ENCODE measurements around the gene SSBP3.

Gene SSBP3

DNA sequence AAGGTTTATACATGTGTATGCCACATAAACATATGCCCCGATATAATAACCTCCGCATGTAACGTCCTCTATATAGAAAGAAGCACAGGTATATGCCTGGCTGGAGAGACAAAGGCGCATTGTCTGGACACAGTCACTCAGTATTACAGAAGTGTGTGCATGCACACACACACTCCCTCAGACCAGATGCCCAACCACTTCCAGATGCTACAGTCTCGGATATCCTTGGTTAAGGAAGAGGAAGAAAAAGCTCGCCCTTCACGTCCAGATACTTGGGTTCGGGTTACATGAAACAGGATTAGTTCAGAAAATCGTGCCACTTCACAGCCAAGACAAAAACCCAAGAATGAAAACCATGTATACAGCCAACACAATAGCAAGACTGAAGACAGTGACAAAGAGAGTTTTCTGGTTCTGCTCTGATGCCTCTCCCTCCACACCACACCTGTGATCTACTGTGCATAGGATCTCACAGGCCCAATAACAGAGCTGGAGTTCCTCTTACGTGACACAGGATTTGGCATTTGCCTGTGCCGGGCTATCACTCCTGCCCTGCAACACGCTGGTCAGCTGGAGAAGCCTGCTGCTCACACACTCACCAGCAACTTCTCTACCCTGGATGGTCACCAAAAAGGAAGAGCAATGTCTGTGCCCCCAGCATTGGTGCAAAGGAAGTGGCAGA lies 75.0 kb downstream of the SSBP3 start:
- FAIRE-seq (no peak), DNase-seq (ENCODE audit: insufficient read length, low spot score) (no peak)
- no peak for TF ChIP-seq CTCF (IDR thresholded peaks at IDR 0.05; ENCODE audit: insufficient read depth, missing control alignments)

DNA sequence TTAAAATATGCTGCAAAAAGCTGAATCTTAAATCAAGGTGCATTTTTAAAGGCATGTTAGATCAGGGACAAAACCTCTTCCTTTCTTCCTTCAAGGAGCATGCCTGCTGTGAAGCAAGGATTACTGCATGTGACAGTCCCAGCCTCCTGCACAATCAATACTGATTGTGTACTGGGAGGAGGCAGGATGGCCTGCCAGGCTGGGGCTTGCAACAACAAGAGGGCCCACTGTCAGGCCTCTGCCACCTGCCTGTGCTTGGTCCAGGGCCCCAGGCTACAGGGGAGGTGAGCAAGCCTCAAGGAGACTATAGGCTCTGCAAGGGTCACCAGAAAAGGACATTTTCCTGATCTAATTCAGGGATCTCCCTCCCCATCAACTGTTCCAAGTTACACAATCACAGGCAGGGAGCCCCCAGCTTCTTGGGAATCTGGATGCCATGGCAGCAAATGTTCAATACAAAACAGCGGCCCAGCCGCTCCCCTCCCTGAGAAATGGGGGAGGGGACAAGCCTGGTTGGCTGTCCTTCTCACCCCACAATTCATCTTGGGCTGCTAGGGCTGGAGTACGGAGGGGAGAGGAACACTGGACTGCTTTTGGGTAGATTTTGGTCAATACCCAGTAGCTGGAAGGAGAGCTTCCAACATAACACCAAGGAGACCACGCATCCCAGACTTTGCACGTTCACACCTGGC lies 76.7 kb downstream of the SSBP3 start:
- TF ChIP-seq CTCF (IDR thresholded peaks at IDR 0.05; ENCODE audit: insufficient read depth, missing control alignments) = no peak
- DNase-seq (ENCODE audit: insufficient read length, low spot score) = no peak
- FAIRE-seq = peak; percentile 81

DNA sequence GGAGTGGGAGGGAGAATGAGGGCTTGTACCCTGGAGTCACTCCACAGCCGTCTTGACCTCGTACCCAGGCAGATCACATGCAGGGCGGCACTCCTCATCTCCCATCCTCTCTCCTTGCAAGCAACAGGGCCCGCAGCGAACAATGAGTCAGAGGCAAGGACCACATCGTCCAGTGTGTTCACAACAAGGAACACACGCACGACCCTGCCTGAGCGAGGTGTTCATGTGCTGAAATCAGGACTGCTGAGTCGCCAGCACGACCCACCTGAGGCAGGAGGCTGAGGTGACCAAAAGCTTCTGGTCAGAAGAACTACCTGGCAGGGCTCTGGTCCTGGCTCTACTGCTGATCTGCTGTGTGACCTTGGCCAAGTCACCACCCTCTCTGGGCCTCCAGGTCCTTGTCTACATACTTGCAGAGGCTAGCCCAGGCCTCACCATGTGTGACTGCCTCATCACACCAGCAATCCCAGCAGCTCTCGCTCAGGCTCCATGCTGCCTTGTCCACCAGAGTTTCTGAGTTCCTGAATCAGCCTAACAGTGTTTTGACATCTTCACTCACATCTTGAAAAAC lies 78.0 kb downstream of the SSBP3 start:
- DNase-seq (ENCODE audit: insufficient read length, low spot score) = no peak
- no peak for TF ChIP-seq CTCF (IDR thresholded peaks at IDR 0.05; ENCODE audit: insufficient read depth, missing control alignments)
- FAIRE-seq = no peak

- no peak for TF ChIP-seq CTCF (IDR thresholded peaks at IDR 0.05; ENCODE audit: insufficient read depth, missing control alignments)
- no peak for DNase-seq (ENCODE audit: insufficient read length, low spot score)
- FAIRE-seq = peak; percentile 63
These were observed 78.7 kb downstream of the SSBP3 start for GRCh38 chr1:54327386-54328065.

DNA sequence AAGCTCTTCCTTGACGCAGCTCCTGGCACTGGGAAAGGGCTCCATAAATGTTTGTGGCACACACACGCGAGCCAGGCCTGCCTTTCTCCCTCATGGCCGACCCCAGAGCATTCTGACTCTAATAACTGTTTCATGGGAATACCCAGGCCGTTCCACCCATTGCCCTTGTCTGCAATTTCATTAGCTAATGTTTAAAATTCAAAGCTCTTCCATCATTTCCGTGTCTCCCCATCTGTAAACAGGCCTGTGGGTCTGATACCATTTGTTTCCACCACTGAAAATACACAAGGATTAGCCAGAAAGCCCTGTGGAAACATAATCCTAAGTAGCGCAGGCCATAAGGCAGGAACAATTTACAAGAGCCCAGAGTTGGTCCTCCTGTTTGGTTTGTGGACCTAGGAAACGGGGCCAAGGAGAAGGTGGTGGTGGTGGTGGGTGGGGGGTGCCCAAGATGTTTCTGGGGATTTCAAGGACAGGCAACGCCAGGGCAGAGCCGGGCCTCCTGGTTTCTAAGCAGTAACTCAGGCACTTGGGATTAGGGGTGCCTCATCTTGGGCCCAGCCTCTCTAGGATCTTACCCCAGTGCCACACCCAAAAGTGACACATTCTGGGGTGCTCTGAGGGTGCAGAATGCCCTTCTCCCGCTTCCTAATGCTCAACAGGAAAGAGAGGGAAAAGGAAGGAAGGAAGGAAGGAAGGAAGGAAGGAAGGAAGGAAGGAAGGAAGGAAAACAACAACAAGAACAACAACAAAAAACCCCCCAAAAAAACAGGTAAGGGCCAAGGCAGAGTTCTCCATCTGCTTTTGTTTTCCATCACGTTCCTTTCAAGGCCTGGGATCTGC lies 79.4 kb downstream of the SSBP3 start:
- DNase-seq (ENCODE audit: insufficient read length, low spot score) (no peak), FAIRE-seq (peak; percentile 71)
- no peak for TF ChIP-seq CTCF (IDR thresholded peaks at IDR 0.05; ENCODE audit: insufficient read depth, missing control alignments)

DNA sequence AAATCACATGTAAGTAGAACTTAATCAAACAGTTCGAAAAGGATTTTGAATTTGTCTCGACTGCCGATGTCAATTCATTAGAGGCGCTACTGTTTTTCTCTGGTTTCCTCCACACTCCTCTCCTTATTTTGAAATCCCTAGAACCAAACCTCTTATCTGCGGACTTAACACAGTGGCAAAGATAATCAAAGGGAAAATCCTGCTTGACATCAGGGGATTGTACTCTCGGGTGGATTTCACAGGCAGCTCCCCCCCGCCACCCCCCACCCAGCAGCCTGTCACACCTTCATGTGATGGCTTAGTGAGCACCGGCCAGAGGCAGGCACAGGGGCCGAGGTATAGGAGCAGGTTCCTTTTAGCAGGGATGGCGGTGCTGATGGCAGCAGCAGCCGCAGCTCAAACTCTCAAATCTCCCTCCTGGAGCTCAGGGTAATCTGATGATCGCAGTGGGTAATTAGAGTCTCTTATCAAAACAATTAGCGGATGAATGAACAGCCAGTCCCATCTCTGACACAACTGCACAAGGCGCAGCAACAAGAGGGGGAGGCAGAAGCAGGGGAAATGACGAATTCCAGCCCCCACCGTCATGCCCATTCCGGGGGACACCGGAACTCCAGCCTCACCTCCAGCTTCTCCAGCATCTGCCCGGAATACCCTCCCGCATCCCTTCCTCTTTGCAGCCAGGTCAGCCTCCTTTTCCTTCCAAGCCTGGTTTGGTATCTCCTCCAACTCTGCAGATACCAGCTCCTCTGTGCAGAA lies 80.3 kb downstream of the SSBP3 start:
- TF ChIP-seq CTCF (IDR thresholded peaks at IDR 0.05; ENCODE audit: insufficient read depth, missing control alignments) = no peak
- peak; percentile 77 for FAIRE-seq

More for the DNA sequence above, 80.3 kb downstream of the SSBP3 start:
- no peak for DNase-seq (ENCODE audit: insufficient read length, low spot score)

Data from D721Med (cell line).